ENCODE results near the gene FDXR. TPM values are rescaled to one million over a fixed set of nuclear protein-coding genes. Genes with fewer than 3 reads are reported as not detected.

Gene FDXR
- total RNA-seq, 1 experiment from 2014 or later: 18.2 TPM

DNA sequence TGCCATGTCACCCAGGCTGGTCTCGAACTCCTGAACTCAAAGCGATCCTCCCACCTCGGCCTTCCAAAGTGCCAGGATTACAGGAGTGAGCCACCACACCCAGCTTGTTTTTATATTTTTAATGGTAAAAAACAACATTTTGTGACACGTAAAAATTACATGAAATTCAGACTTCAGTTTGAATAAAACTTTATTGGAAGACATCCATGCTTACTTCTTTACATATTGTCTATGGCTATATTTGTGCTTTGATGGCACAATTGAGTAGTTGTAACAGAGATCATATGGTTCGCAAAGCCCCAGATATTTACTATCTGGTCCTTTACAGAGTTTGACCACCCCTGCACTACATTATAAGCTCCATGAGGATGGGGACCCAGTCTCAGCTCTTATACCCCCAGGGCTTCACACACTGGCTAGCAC is 1.8 kb upstream of the FDXR start:
- no peak overlapping the region for H3K4me2 ChIP-seq
- peaks cover 26% of the 10 kb centered on the region for H3K4me1 ChIP-seq (replicated peaks; ENCODE audit: insufficient read depth)
- H3K27ac ChIP-seq: no peak overlapping the region
- DNase-seq: no peak
- 0 out of 2 replicates have a peak, but pooled peaks cover 4% of the 10 kb centered on the region for H3F3A ChIP-seq (ENCODE audit: insufficient read depth, low read depth)
- TF ChIP-seq, protein P1, sequence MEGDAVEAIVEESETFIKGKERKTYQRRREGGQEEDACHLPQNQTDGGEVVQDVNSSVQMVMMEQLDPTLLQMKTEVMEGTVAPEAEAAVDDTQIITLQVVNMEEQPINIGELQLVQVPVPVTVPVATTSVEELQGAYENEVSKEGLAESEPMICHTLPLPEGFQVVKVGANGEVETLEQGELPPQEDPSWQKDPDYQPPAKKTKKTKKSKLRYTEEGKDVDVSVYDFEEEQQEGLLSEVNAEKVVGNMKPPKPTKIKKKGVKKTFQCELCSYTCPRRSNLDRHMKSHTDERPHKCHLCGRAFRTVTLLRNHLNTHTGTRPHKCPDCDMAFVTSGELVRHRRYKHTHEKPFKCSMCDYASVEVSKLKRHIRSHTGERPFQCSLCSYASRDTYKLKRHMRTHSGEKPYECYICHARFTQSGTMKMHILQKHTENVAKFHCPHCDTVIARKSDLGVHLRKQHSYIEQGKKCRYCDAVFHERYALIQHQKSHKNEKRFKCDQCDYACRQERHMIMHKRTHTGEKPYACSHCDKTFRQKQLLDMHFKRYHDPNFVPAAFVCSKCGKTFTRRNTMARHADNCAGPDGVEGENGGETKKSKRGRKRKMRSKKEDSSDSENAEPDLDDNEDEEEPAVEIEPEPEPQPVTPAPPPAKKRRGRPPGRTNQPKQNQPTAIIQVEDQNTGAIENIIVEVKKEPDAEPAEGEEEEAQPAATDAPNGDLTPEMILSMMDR (conservative IDR thresholded peaks at IDR 0.05): no peak
- no peak for TF ChIP-seq EZH2 (IDR thresholded peaks at IDR 0.05; ENCODE audit: low read depth)
- ChIA-PET CTCF (interaction anchor here (0.6 kb wide), 1 partner anchor 44 kb away, joined by 3 read pairs; no protein-coding TSS in a partner anchor), POLR2A (ENCODE audit: unreplicated experiment) (no interaction called here)
- no peaks in the 10 kb centered on the region for H3K9me3 ChIP-seq (ENCODE audit: insufficient read depth, low read depth)
- no peaks in the 10 kb centered on the region for H3K27me3 ChIP-seq (ENCODE audit: insufficient read depth, low read depth)
- intact Hi-C loops (cut with micrococcal nuclease; ENCODE audit: unreplicated experiment): loop anchor here (5.0 kb wide), 1 partner anchor 83 kb away; no protein-coding TSS in a partner anchor
- H3K9me2 ChIP-seq (ENCODE audit: insufficient read depth): no peaks in the 10 kb centered on the region
- no peak overlapping the region for H2AFZ ChIP-seq
- no peaks in the 10 kb centered on the region for H3K36me3 ChIP-seq (ENCODE audit: low read depth)
- no TSS peak for BruUV-seq (replicated peaks)
- no peak overlapping the region for H3K4me3 ChIP-seq
- no peaks in the 10 kb centered on the region for H3K79me2 ChIP-seq (ENCODE audit: low read depth)
- no peaks in the 10 kb centered on the region for H4K20me1 ChIP-seq (ENCODE audit: insufficient read depth)

DNA sequence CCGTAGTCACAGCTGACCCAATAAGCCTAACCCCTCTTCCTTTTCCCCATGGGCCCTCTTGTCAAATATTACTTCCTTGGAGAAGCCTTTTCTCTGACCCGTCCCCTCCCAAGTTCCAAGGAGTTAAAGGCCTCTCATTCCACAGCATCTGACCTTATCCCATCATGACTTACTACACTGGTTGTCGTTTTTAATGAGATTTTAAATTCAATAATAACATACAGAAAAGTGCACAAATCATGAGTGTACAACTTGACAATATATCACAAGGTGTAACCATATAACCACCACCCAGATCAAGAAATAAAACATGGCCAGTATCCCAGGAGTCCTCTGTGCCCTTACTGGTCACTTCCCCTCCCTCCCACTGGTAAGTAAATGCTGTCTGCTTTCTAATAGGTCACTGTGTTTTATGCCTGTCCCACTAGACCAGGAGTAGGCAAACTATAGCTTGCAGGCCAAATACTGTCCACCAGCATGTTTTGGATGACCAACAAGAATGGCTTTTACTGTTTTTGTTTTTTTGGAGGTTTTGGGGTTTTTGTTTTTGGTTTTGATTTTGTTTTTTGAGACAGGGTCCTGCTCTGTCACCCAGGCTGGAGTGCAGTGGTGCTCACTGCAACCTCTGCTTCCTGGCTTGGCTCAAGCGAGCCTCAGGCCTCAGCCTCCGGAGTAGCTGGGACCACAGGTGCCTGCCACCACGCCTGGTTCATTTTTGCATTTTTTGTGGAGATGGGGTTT is 1.2 kb upstream of the FDXR start:
- no peak for TF ChIP-seq EZH2 (IDR thresholded peaks at IDR 0.05; ENCODE audit: low read depth)
- TF ChIP-seq, protein P1 (conservative IDR thresholded peaks at IDR 0.05): no peak
- H3K27me3 ChIP-seq (ENCODE audit: insufficient read depth, low read depth): no peaks in the 10 kb centered on the region
- no TSS peak for BruUV-seq (replicated peaks)
- DNase-seq: peak in 1 of 2 experiments; percentile 44
- intact Hi-C loops (cut with micrococcal nuclease; ENCODE audit: unreplicated experiment): loop anchor here (1.0 to 5.0 kb wide), 2 partner anchors 43 to 83 kb away; no protein-coding TSS in a partner anchor
- peak overlapping the region; percentile 87 for H3K4me2 ChIP-seq
- ChIA-PET CTCF (interaction anchor here (0.6 to 1.5 kb wide), 3 partner anchors 31 to 87 kb away, joined by 3 to 7 read pairs (median 7); no protein-coding TSS in a partner anchor), POLR2A (ENCODE audit: unreplicated experiment) (no interaction called here)
- peaks cover 26% of the 10 kb centered on the region for H3K4me1 ChIP-seq (replicated peaks; ENCODE audit: insufficient read depth)
- H4K20me1 ChIP-seq (ENCODE audit: insufficient read depth): no peaks in the 10 kb centered on the region
- no peaks in the 10 kb centered on the region for H3K9me2 ChIP-seq (ENCODE audit: insufficient read depth)
- H3K36me3 ChIP-seq (ENCODE audit: low read depth): no peaks in the 10 kb centered on the region
- H3K79me2 ChIP-seq (ENCODE audit: low read depth): no peaks in the 10 kb centered on the region
- peak overlapping the region; percentile 89 for H2AFZ ChIP-seq
- H3K4me3 ChIP-seq: peak overlapping the region; percentile 71
- peak overlapping the region; percentile 64 for H3K27ac ChIP-seq
- H3K9me3 ChIP-seq (ENCODE audit: insufficient read depth, low read depth): no peaks in the 10 kb centered on the region
- 0 out of 2 replicates have a peak, but pooled peaks cover 4% of the 10 kb centered on the region for H3F3A ChIP-seq (ENCODE audit: insufficient read depth, low read depth)

DNA sequence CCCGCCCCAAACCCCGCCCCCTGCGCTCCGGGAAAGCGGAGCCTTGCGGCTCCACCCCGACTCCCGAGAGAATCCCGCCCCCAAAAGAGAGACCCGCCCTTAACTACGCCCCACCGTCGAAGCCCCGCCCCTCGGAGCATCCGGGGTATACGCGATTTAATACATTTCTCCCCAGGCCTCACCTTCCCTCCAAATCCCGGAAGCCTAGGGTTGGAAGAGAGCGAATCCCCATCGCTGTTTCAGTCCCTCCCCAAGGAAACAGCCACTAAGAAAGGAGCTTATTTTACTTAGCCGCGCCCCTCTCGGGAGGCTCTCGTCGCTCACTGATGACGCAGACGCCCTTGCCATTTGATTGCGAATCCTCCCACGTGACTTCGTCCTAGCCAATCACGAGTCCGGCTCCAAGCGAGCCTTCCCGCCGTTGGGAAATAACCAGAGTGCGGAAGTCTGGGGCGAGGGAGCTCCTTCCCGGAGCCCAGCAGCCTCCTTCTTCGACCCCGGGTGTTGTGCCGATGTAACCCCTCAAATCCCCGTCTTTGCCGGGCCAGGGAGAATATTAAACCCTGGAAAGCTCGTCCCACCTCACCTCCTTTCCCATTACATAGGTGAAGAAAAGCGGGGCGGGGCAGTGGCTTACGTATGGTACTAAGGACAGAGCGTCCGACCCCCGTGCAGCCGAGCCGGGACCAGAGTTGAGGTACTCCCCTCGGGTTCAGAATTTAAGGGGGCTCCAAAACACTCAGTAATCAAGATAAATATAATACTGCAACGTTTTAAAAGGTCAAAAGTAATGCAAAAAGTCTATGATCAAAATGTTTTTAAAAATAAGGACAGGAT is 461 bp upstream of the FDXR start:
- peak overlapping the region; percentile 85 for H3K4me3 ChIP-seq
- DNase-seq: peak; percentile 97 to 99
- peak overlapping the region; percentile 64 for H3K27ac ChIP-seq
- H3K27me3 ChIP-seq (ENCODE audit: insufficient read depth, low read depth): no peaks in the 10 kb centered on the region
- H3F3A ChIP-seq (ENCODE audit: insufficient read depth, low read depth): no peaks in the 10 kb centered on the region
- intact Hi-C loops (cut with micrococcal nuclease; ENCODE audit: unreplicated experiment): loop anchor here (1.0 to 5.0 kb wide), 2 partner anchors 44 to 84 kb away; no protein-coding TSS in a partner anchor
- ChIA-PET CTCF (interaction anchor here (0.7 to 1.5 kb wide), 4 partner anchors 30 to 400 kb away, joined by 4 to 12 read pairs (median 7); no protein-coding TSS in a partner anchor), POLR2A (ENCODE audit: unreplicated experiment) (interaction anchor here (0.6 to 1.0 kb wide), 19 partner anchors 9 to 907 kb away, joined by 3 to 8 read pairs (median 4); partner anchors contain the start of genes NAT9 and SLC16A5)
- no peak for TF ChIP-seq EZH2 (IDR thresholded peaks at IDR 0.05; ENCODE audit: low read depth)
- TF ChIP-seq, protein P1 (conservative IDR thresholded peaks at IDR 0.05): no peak
- TSS peak; percentile 99 for BruUV-seq (replicated peaks)
- H3K4me2 ChIP-seq: peak overlapping the region; percentile 97
- H2AFZ ChIP-seq: peak overlapping the region; percentile 89
- no peaks in the 10 kb centered on the region for H4K20me1 ChIP-seq (ENCODE audit: insufficient read depth)
- no peaks in the 10 kb centered on the region for H3K9me2 ChIP-seq (ENCODE audit: insufficient read depth)
- peaks cover 23% of the 10 kb centered on the region for H3K4me1 ChIP-seq (replicated peaks; ENCODE audit: insufficient read depth)
- H3K36me3 ChIP-seq (ENCODE audit: low read depth): no peaks in the 10 kb centered on the region
- no peaks in the 10 kb centered on the region for H3K79me2 ChIP-seq (ENCODE audit: low read depth)
- no peaks in the 10 kb centered on the region for H3K9me3 ChIP-seq (ENCODE audit: insufficient read depth, low read depth)

All from PC-9 (cell line).